NCI-H2107 treated with DMSO at 0.1 percent for 48 hours (cell line): ENCODE results near the gene ZNF407.
A peak's percentile ranks its signal among the peaks of the same experiment; 100 is the strongest.

Experiments
- DNase-seq: peaks from one replicate; lab custom pipeline; 2025; ENCODE audit not compliant: unreplicated experiment; lab: John Stamatoyannopoulos, UW

Gene ZNF407

GRCh38 chr18:74624466-74624865, 26.8 kb downstream of the ZNF407 start:
- DNase-seq, result no peak

GRCh38 chr18:74625157-74625556, 27.5 kb downstream of the ZNF407 start:
- DNase-seq, result peak; percentile 27

- DNase-seq, result no peak
Observed at GRCh38 chr18:74626049-74626874, 28.6 kb downstream of the ZNF407 start.

GRCh38 chr18:74630804-74631203, 33.1 kb downstream of the ZNF407 start:
- no peak for DNase-seq

GRCh38 chr18:74631212-74631611, 33.5 kb downstream of the ZNF407 start:
- DNase-seq, result no peak

- DNase-seq, result no peak
Observed at GRCh38 chr18:74631623-74632350, 34.1 kb downstream of the ZNF407 start.

- no peak for DNase-seq
Observed at GRCh38 chr18:74632351-74632679, 34.6 kb downstream of the ZNF407 start.

- DNase-seq, result no peak
Observed at GRCh38 chr18:74632856-74633255, 35.2 kb downstream of the ZNF407 start.

- DNase-seq, result no peak
Observed at GRCh38 chr18:74633652-74634352, 36.1 kb downstream of the ZNF407 start.

- DNase-seq, result peak; percentile 80
Observed at GRCh38 chr18:74635224-74635975, 37.7 kb downstream of the ZNF407 start.

- no peak for DNase-seq
Observed at GRCh38 chr18:74637070-74637469, 39.4 kb downstream of the ZNF407 start.

GRCh38 chr18:74638210-74638609, 40.5 kb downstream of the ZNF407 start:
- DNase-seq, result no peak

GRCh38 chr18:74644713-74645112, 47.0 kb downstream of the ZNF407 start:
- DNase-seq, result no peak

GRCh38 chr18:74645679-74646078, 48.0 kb downstream of the ZNF407 start:
- DNase-seq, result no peak

GRCh38 chr18:74651327-74652128, 53.9 kb downstream of the ZNF407 start:
- no peak for DNase-seq

- DNase-seq, result peak; percentile 68
Observed at GRCh38 chr18:74652392-74652988, 54.8 kb downstream of the ZNF407 start.

- peak; percentile 58 for DNase-seq
Observed at GRCh38 chr18:74654638-74655037, 57.0 kb downstream of the ZNF407 start.

- no peak for DNase-seq
Observed at GRCh38 chr18:74661008-74661407, 63.3 kb downstream of the ZNF407 start.

GRCh38 chr18:74661691-74662090, 64.0 kb downstream of the ZNF407 start:
- no peak for DNase-seq

- DNase-seq, result no peak
Observed at GRCh38 chr18:74662622-74663021, 65.0 kb downstream of the ZNF407 start.
